Common myeloid progenitor, CD34-positive (primary cell): ENCODE measurements around the gene ARHGAP10.

Experiments
- CTCF ChIA-PET: fragments of 350-600 bp; sonication (Branson Sonifier 250); formaldehyde crosslinking; loops from one replicate; lab custom pipeline; 2021; ENCODE audit warnings: antibody characterized with exemption; lab: Charles Lee
- POLR2A ChIA-PET: fragments of 350-600 bp; sonication (Branson Sonifier 250); formaldehyde crosslinking; loops from one replicate; lab custom pipeline; 2021; ENCODE audit warnings: antibody characterized with exemption; lab: Charles Lee
- DNase-seq, 3 donors: peaks; one replicate each; pipeline versions ENCODE4 v3.0.0 to v3.0.0-alpha.2; 2013
- H3K27ac ChIP-seq, 2 experiments: 1 replicate in 1 of 2; 2 replicates in 1 of 2; pipeline ENCODE4 v1.7.0; 2013; ENCODE audit warnings: inconsistent platforms in 2 of 2, low read length in 2 of 2, mild to moderate bottlenecking in 2 of 2, low read depth in 1 of 2, moderate library complexity in 1 of 2; ENCODE audit not compliant: severe bottlenecking in 2 of 2, insufficient read depth in 1 of 2, poor library complexity in 1 of 2
- H3K27me3 ChIP-seq, 5 experiments: replicated peaks in 2 of 5; 1 replicate in 3 of 5; 2 replicates in 2 of 5; pipeline versions ENCODE4 v1.6.1 to v1.7.0; 2013; ENCODE audit warnings: low read length in 4 of 5, mild to moderate bottlenecking in 2 of 5, moderate library complexity in 2 of 5, inconsistent platforms in 1 of 5; ENCODE audit not compliant: insufficient read depth in 5 of 5, control insufficient read depth in 4 of 5
- H3K36me3 ChIP-seq, 4 experiments: 1 replicate in 2 of 4; 2 replicates in 2 of 4; pipeline versions ENCODE4 v1.6.1 to v1.7.0; 2013; ENCODE audit warnings: low read length in 3 of 4, control low read depth in 1 of 4, mild to moderate bottlenecking in 1 of 4; ENCODE audit not compliant: control insufficient read depth in 4 of 4, insufficient read depth in 4 of 4
- H3K4me1 ChIP-seq, 4 experiments: 1 replicate in 3 of 4; 2 replicates in 1 of 4; pipeline versions ENCODE4 v1.6.1 to v1.7.1; 2013; ENCODE audit warnings: low read length in 3 of 4, mild to moderate bottlenecking in 3 of 4, control low read depth in 1 of 4, inconsistent platforms in 1 of 4, moderate library complexity in 1 of 4; ENCODE audit not compliant: control insufficient read depth in 4 of 4, insufficient read depth in 4 of 4; ENCODE audit errors: control extremely low read depth in 1 of 4
- H3K4me3 ChIP-seq, 7 experiments: 1 replicate in 4 of 7; 2 replicates in 3 of 7; pipeline versions ENCODE4 v1.5.1 to v1.7.0; 2013; ENCODE audit warnings: mild to moderate bottlenecking in 7 of 7, low read length in 6 of 7, moderate library complexity in 6 of 7, inconsistent platforms in 2 of 7, low read depth in 2 of 7, control low read depth in 1 of 7; ENCODE audit not compliant: insufficient read depth in 4 of 7, control insufficient read depth in 1 of 7; ENCODE audit errors: extremely low read depth in 1 of 7
- H3K9me3 ChIP-seq, 5 experiments: 1 replicate in 4 of 5; 2 replicates in 1 of 5; pipeline versions ENCODE4 v1.6.1 to v1.7.1; 2013; ENCODE audit warnings: low read length in 4 of 5, mild to moderate bottlenecking in 2 of 5, inconsistent platforms in 1 of 5, low read depth in 1 of 5, moderate library complexity in 1 of 5; ENCODE audit not compliant: control insufficient read depth in 4 of 5, insufficient read depth in 2 of 5; ENCODE audit errors: control extremely low read depth in 1 of 5
- WGBS: methylation state at CpG from one replicate; pipeline ENCODE4 v1.1.5; 2013; ENCODE audit not compliant: insufficient coverage; 5-methylcytosine and 5-hydroxymethylcytosine counted together

The ARHGAP10 gene

DNA sequence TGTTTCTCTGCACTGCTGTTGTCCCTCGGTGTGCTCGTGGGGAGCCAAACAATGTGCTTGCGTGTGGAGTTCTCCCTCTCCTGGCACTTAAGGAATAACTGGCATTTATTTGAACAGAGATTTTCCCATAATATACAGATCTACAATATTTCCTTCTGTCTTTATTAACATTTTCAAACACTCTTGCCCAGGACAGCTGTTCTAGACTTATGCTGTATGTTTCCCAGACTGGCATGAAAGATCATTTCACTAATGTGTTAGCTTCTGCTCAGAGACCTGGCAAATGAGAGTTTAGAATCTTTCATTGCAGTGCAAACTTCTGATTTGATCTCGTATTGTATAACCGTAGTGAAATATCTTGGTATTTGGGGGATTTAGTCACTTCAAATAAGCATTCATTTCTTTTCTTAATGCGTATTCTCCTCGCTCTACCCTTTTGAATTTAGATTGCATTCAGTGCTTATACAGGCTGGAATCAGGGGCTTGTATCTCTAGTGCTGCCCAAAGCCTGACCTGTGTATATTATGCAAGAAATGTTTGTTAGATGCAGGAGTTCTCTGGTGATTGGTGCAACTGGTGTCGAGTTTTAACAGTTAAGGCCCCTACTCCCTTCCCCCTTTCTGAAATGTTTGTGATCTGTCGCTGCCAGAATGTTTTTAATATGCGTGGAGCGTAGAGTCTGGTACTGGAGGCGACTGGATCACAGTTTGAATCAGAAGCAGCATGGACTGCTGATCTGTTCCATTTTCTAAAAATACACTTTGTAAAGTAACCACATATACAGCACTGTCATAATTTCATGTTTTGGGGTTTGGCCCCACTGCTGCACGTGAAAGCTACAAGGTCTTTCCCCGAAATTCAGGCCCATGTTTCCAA lies 326.3 kb downstream of the ARHGAP10 start:
- Histone ChIP-seq H3K27ac (no peak overlapping the region), H3K27me3 (no peaks in the 10 kb centered on the region), H3K9me3 (no peaks in the 10 kb centered on the region), H3K36me3 (no peaks in the 10 kb centered on the region), H3K4me3 (no peak overlapping the region), H3K4me1 (peaks cover 2 to 23% (median 12%) of the 10 kb centered on the region in 4 experiments)
- WGBS = 99% methylated on average over 9 of the region's 14 CpGs
- no peak for DNase-seq
- POLR2A ChIA-PET = no interaction called here
- CTCF ChIA-PET = no interaction called here

DNA sequence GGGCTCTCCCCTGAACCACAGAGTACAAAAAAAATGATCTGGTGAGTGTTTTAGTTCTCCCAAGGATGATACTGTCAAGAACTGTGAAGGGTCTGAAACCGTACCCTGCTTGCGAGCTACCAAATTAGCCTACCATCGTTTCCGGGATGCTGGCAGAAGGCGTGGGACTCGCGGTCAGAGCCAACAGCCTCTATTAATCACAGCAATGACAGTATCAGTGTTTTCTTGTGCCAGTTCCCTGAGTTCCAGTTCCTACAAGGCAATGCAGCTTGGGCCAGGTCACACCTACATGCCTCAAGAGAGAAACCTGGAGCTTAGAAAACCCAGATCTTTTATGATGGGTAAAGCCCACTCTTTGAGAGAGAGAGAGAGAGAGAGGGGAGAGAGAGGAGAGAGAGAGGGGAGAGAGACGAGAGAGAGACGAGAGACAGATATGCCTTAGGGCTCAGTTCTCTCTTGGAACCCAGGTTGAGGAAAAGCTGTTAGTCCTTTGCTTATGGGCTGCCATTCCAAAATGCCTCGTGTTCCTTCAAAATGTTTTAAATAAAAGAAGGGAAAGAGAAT lies 327.8 kb downstream of the ARHGAP10 start:
- ChIA-PET CTCF (interaction anchor here (1.2 kb wide), 1 partner anchor 711 kb away, joined by 3 read pairs; no protein-coding TSS in a partner anchor), POLR2A (no interaction called here)
- Histone ChIP-seq H3K4me3 (no peak overlapping the region), H3K4me1 (peaks cover 2 to 23% (median 12%) of the 10 kb centered on the region in 4 experiments), H3K27ac (no peak overlapping the region), H3K36me3 (no peaks in the 10 kb centered on the region), H3K27me3 (no peaks in the 10 kb centered on the region), H3K9me3 (no peaks in the 10 kb centered on the region)
- WGBS = 86% methylated on average over 6 of the region's 10 CpGs
- peak in 2 of 3 donors; percentile 32 to 50 for DNase-seq

DNA sequence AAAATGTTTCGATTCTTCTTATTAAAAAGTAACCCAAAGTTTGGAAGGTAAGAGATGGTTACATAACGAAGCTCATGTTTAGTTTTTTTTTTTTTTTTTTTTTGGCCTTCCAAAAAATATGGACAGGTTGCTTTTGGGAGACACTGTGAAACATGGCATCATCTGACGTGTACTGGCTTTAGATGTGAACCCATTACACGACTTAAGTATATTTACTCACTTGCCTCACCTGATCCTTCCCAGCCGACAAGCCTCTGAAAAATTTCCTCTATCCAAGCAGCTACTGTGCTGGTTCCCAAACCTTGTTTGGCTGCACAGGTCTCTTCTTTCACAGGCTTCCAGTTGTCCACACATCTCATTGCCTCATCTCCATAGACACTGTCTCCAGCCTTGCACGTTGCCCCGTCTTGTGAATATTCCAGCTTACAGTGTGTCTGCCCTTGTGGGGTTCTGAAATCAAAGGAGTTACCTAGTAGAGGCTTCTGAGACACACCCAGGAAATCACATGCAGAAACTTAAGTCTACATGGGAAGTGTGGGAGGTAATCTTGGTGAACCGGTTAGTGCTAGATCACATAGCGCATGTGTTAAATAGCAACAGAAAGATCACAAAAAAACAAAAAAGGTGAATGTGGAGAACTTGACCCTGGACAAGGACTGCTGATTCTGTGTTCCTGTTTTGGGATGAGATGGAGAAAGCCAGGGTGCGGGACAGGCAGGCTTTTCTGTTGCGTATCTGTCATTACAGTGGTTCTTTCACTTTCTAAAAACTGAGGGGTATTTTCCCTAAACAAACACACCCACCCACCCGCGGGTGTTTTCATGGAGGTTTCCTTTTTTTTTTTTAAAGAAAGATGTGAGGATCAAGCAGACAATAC lies 328.6 kb downstream of the ARHGAP10 start:
- CTCF ChIA-PET = no interaction called here
- H3K27me3 ChIP-seq = no peaks in the 10 kb centered on the region
- peaks cover 2 to 23% (median 12%) of the 10 kb centered on the region in 4 experiments for H3K4me1 ChIP-seq
- no peaks in the 10 kb centered on the region for H3K9me3 ChIP-seq
- no peak overlapping the region for H3K27ac ChIP-seq
- POLR2A ChIA-PET = no interaction called here
- WGBS = 100% methylated on average over 7 of the region's 13 CpGs
- H3K4me3 ChIP-seq = no peak overlapping the region
- no peak for DNase-seq
- peaks cover 0 to 3% (median 0%) of the 10 kb centered on the region in 4 experiments for H3K36me3 ChIP-seq

GRCh38 chr4:148061141-148061481 lies 329.2 kb downstream of the ARHGAP10 start:
- Histone ChIP-seq H3K27ac (no peak overlapping the region), H3K36me3 (peaks cover 0 to 3% (median 0%) of the 10 kb centered on the region in 4 experiments), H3K27me3 (no peaks in the 10 kb centered on the region), H3K4me3 (no peak overlapping the region), H3K9me3 (no peaks in the 10 kb centered on the region), H3K4me1 (peaks cover 2 to 23% (median 12%) of the 10 kb centered on the region in 4 experiments)
- POLR2A ChIA-PET = no interaction called here
- WGBS = no CpG with 5 or more reads among the region's 4 CpGs
- CTCF ChIA-PET = interaction anchor here (1.3 kb wide), 1 partner anchor 20 kb away, joined by 3 read pairs; no protein-coding TSS in a partner anchor
- no peak for DNase-seq

GRCh38 chr4:148061795-148062194 lies 329.9 kb downstream of the ARHGAP10 start:
- WGBS = 81% methylated on average over 8 of the region's 8 CpGs
- Histone ChIP-seq H3K9me3 (no peaks in the 10 kb centered on the region), H3K36me3 (peaks cover 0 to 3% (median 0%) of the 10 kb centered on the region in 4 experiments), H3K27me3 (no peaks in the 10 kb centered on the region), H3K27ac (no peak overlapping the region), H3K4me1 (peaks cover 2 to 23% (median 11%) of the 10 kb centered on the region in 4 experiments), H3K4me3 (no peak overlapping the region)
- ChIA-PET CTCF (interaction anchor here (1.3 kb wide), 1 partner anchor 20 kb away, joined by 3 read pairs; no protein-coding TSS in a partner anchor), POLR2A (no interaction called here)
- DNase-seq = no peak

- no peak overlapping the region for H3K27ac ChIP-seq
- no peak overlapping the region for H3K4me3 ChIP-seq
- peaks cover 0 to 3% (median 0%) of the 10 kb centered on the region in 4 experiments for H3K36me3 ChIP-seq
- no peaks in the 10 kb centered on the region for H3K9me3 ChIP-seq
- CTCF ChIA-PET = interaction anchor here (1.3 kb wide), 1 partner anchor 21 kb away, joined by 3 read pairs; no protein-coding TSS in a partner anchor
- peaks cover 0 to 18% (median 6%) of the 10 kb centered on the region in 4 experiments for H3K4me1 ChIP-seq
- no peak for DNase-seq
- H3K27me3 ChIP-seq = no peaks in the 10 kb centered on the region
- WGBS = 98% methylated on average over 7 of the region's 10 CpGs
- POLR2A ChIA-PET = no interaction called here
Observed at GRCh38 chr4:148062301-148062950, 330.5 kb downstream of the ARHGAP10 start.
